ENCODE results near the gene RPL29. TPM values are rescaled to one million over a fixed set of nuclear protein-coding genes. Genes with fewer than 3 reads are reported as not detected.

The RPL29 gene
- total and polyA plus RNA-seq, 4 donors: 425 to 1,251 (median 1,217) TPM

- H3K27ac ChIP-seq (ENCODE audit: low read depth, low read length): no peak overlapping the region
- H3K4me1 ChIP-seq (ENCODE audit: control insufficient read depth, insufficient read depth, low read length): peaks cover 59% of the 10 kb centered on the region
- H3K9me3 ChIP-seq (ENCODE audit: control insufficient read depth, insufficient read depth, low read length): no peaks in the 10 kb centered on the region
- no peak overlapping the region for H3K4me3 ChIP-seq (ENCODE audit: low read depth, low read length)
- peaks cover 5% of the 10 kb centered on the region for H3K36me3 ChIP-seq (ENCODE audit: control insufficient read depth, insufficient read depth, low read length)
- no peaks in the 10 kb centered on the region for H3K27me3 ChIP-seq (ENCODE audit: control insufficient read depth, insufficient read depth, low read length)
- no peak for DNase-seq (ENCODE audit: low read depth in 4 of 6, low spot score in 6 of 6)
- WGBS (ENCODE audit: insufficient coverage): 80% methylated on average over 10 of the region's 10 CpGs
Observed at GRCh38 chr3:52029535-52029934, 33.8 kb upstream of the RPL29 start.

GRCh38 chr3:52029053-52029452, 33.4 kb upstream of the RPL29 start:
- Histone ChIP-seq H3K4me3 (ENCODE audit: low read depth, low read length) (no peak overlapping the region), H3K27me3 (ENCODE audit: control insufficient read depth, insufficient read depth, low read length) (no peaks in the 10 kb centered on the region), H3K9me3 (ENCODE audit: control insufficient read depth, insufficient read depth, low read length) (no peaks in the 10 kb centered on the region), H3K4me1 (ENCODE audit: control insufficient read depth, insufficient read depth, low read length) (peaks cover 57% of the 10 kb centered on the region), H3K27ac (ENCODE audit: low read depth, low read length) (no peak overlapping the region), H3K36me3 (ENCODE audit: control insufficient read depth, insufficient read depth, low read length) (peaks cover 5% of the 10 kb centered on the region)
- no peak for DNase-seq (ENCODE audit: low read depth in 4 of 6, low spot score in 6 of 6)
- WGBS (ENCODE audit: insufficient coverage): 81% methylated on average over 8 of the region's 9 CpGs

DNA sequence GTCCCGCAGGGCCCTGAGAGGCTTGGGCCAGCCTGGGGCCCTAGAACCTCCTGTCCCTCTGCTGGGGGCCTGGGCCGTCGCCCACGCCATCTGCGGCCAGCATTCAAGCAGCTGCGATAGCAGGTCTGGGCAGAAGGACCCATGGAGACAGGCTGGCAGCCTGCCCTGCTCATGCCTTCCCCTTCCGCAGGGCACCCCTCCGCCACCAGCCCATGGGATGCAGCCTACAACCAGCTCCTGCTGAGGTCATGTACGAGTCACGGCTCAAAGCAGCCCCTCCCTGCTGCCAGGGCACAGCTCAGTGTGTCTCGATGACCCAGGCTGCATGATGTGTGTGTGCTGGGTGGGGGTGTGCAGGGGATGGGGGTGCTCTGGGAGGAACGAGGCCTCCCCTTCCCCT, 32.9 kb upstream of the RPL29 start:
- peak in 2 of 6 donors; percentile 50 to 59 for DNase-seq (ENCODE audit: low read depth in 4 of 6, low spot score in 6 of 6)
- WGBS (ENCODE audit: insufficient coverage): 46% methylated on average over 8 of the region's 12 CpGs
- H3K4me3 ChIP-seq (ENCODE audit: low read depth, low read length): no peak overlapping the region
- no peak overlapping the region for H3K27ac ChIP-seq (ENCODE audit: low read depth, low read length)
- peaks cover 5% of the 10 kb centered on the region for H3K36me3 ChIP-seq (ENCODE audit: control insufficient read depth, insufficient read depth, low read length)
- H3K27me3 ChIP-seq (ENCODE audit: control insufficient read depth, insufficient read depth, low read length): no peaks in the 10 kb centered on the region
- peaks cover 57% of the 10 kb centered on the region for H3K4me1 ChIP-seq (ENCODE audit: control insufficient read depth, insufficient read depth, low read length)
- no peaks in the 10 kb centered on the region for H3K9me3 ChIP-seq (ENCODE audit: control insufficient read depth, insufficient read depth, low read length)

DNA sequence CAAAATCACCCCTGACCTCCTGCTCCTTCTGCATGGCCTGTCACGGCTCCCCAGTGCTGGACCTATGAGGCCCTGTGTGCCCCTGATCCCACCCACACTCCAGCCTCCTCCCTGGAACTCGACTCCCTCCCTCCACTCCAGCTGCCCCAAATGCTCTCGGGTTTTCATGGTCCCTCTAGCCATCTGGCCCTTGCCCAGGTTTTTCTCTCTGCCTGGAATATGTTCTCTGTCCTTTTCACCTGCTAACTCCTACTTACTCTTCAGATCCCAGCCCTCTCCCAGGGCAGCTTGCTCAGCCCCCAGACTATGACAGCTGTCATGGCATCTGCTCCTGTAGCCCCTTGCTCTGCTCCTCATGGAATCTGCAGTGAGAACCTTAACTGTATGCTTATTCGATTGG, 30.3 kb upstream of the RPL29 start:
- Histone ChIP-seq H3K9me3 (ENCODE audit: control insufficient read depth, insufficient read depth, low read length) (no peaks in the 10 kb centered on the region), H3K27me3 (ENCODE audit: control insufficient read depth, insufficient read depth, low read length) (no peaks in the 10 kb centered on the region), H3K36me3 (ENCODE audit: control insufficient read depth, insufficient read depth, low read length) (peaks cover 4% of the 10 kb centered on the region), H3K4me3 (ENCODE audit: low read depth, low read length) (no peak overlapping the region), H3K27ac (ENCODE audit: low read depth, low read length) (no peak overlapping the region), H3K4me1 (ENCODE audit: control insufficient read depth, insufficient read depth, low read length) (peaks cover 61% of the 10 kb centered on the region)
- no peak for DNase-seq (ENCODE audit: low read depth in 4 of 6, low spot score in 6 of 6)
- WGBS (ENCODE audit: insufficient coverage): 43% methylated on average over 4 of the region's 4 CpGs

DNA sequence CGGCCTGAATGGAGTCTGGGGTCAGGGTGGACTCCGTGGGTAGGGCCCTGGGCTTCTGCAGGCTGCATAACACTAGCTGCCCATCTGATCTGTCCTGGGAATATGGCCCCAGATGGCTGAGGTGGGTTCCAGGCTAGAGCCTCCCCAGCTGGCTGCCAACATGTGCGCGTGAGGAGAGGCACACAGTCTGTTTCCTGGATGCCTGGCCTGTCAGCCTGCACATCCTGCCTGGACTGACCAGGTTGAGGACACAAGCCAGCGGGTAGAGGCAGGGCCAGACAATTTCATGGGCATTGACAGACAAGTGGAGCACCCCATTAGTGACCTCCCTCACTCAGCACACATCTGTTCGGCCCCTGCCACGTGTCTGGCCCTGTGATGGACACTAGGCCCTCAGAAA, 29.8 kb upstream of the RPL29 start:
- Histone ChIP-seq H3K27ac (ENCODE audit: low read depth, low read length) (no peak overlapping the region), H3K36me3 (ENCODE audit: control insufficient read depth, insufficient read depth, low read length) (peaks cover 4% of the 10 kb centered on the region), H3K4me1 (ENCODE audit: control insufficient read depth, insufficient read depth, low read length) (peaks cover 57% of the 10 kb centered on the region), H3K27me3 (ENCODE audit: control insufficient read depth, insufficient read depth, low read length) (no peaks in the 10 kb centered on the region), H3K4me3 (ENCODE audit: low read depth, low read length) (no peak overlapping the region), H3K9me3 (ENCODE audit: control insufficient read depth, insufficient read depth, low read length) (no peaks in the 10 kb centered on the region)
- DNase-seq (ENCODE audit: low read depth in 4 of 6, low spot score in 6 of 6): no peak
- WGBS (ENCODE audit: insufficient coverage): 64% methylated on average over 7 of the region's 7 CpGs

DNA sequence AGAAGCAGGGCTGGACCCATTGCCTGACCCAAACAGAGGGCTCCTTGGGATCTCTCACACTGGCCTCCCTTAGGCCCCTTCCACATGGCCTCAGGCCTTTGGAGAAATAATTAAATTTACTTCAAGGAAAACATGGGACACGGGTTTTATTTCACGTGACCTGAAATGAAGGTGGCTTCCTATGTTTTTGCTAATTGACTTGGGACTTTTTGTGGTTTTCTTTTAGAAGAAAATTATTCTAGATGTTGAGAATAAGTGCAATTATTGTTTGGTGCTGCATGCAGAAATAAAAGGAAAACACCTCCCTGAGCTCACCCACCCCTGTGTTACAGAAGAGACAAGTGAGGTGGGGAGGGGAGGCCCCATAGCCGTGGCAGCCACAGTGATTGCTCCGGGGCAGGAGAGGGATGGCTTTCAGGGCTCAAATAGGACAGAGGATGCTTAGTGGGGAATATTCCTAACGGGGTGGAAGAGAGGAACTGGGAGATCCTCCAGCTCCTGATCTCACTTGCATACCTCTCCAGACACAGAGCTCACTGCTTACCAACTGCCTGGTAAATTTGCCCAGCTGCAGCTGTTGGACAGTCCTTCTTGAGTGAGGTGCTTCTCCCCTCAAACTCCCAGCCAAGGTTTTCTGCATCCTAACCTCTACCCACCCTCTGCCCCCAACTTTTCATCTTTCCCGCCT, 29.2 kb upstream of the RPL29 start:
- 100% methylated on average over 1 of the region's 6 CpGs for WGBS (ENCODE audit: insufficient coverage)
- Histone ChIP-seq H3K9me3 (ENCODE audit: control insufficient read depth, insufficient read depth, low read length) (no peaks in the 10 kb centered on the region), H3K4me3 (ENCODE audit: low read depth, low read length) (no peak overlapping the region), H3K27ac (ENCODE audit: low read depth, low read length) (no peak overlapping the region), H3K4me1 (ENCODE audit: control insufficient read depth, insufficient read depth, low read length) (peaks cover 60% of the 10 kb centered on the region), H3K27me3 (ENCODE audit: control insufficient read depth, insufficient read depth, low read length) (no peaks in the 10 kb centered on the region), H3K36me3 (ENCODE audit: control insufficient read depth, insufficient read depth, low read length) (peaks cover 4% of the 10 kb centered on the region)
- DNase-seq (ENCODE audit: low read depth in 4 of 6, low spot score in 6 of 6): no peak

DNA sequence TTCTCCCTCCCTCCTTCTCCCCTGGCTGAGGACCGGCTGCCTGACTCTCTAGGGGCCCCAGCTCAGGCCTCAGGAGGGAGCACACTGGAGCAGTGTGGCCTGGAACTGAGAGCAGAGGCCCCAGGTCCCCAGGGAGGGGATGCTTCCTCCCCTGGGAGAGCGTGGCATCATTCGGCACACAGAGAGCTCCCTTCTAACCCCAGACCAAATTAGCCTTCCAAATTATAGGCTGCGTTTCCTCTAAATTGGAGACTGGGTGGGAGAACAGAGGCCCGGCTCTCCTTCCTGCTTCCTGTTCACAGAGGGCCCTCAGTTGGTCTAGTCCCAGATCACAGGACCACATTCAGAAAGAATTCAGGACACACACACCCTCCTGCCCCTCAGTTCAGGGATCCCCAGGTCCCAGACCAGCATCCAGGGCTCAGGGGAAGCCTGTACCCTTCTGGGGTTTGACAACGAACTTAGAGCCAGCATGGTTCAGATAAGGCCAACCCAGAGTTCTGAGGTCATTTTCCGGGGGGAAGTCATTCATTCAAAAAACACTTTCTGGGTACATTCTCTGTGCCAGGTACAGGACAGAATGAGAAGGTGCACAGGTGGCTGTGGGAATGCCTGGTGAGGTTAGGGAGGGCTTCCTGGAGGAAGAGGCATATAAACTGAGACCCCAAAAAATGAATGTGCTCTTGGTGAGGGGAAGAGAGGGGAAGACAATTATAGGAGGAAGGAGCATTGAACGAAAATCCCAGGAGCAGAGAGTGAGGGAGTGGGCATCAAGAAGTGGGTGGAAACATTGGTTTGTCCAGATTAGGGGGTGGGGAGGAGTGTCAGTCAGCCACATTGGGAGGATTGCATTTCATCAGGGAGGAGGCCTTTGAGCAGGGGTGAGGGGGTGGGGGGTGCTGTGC, 28.4 kb upstream of the RPL29 start:
- H3K27me3 ChIP-seq (ENCODE audit: control insufficient read depth, insufficient read depth, low read length): no peaks in the 10 kb centered on the region
- H3K36me3 ChIP-seq (ENCODE audit: control insufficient read depth, insufficient read depth, low read length): peaks cover 4% of the 10 kb centered on the region
- H3K27ac ChIP-seq (ENCODE audit: low read depth, low read length): no peak overlapping the region
- no peaks in the 10 kb centered on the region for H3K9me3 ChIP-seq (ENCODE audit: control insufficient read depth, insufficient read depth, low read length)
- H3K4me1 ChIP-seq (ENCODE audit: control insufficient read depth, insufficient read depth, low read length): peaks cover 65% of the 10 kb centered on the region
- DNase-seq (ENCODE audit: low read depth in 4 of 6, low spot score in 6 of 6): no peak
- WGBS (ENCODE audit: insufficient coverage): 67% methylated on average over 5 of the region's 8 CpGs
- no peak overlapping the region for H3K4me3 ChIP-seq (ENCODE audit: low read depth, low read length)

DNA sequence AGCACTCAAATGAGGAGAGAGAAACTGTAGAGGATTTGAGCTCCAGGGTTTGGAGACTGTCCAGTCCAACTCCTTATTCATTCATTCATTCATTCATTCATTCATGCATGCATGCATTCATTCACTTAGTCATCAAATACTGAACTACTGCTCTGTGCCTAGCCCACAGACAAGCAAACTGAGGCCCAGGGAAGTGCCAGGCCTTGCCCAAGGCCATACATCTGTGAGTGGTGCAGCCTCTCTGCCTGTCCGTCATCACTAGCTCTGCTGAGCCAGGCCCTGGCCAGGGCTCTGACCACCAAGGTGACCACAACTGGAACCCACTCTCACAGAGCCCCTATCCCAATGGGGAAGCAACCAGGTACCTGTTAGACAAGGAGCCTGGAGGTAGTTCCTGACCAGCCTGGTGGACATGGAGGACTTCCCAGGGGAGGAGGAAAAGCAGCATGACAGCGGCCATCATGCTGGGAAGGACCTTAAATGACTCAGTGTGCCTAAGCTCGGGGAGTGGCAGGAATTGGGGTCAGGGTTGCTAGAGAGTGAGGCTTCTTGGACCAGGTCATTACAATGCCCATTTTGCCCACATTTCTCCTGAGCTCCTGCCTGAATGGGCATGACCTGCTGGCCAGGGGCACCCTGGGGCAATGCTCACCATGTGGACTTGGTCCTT, 27.5 kb upstream of the RPL29 start:
- peaks cover 60% of the 10 kb centered on the region for H3K4me1 ChIP-seq (ENCODE audit: control insufficient read depth, insufficient read depth, low read length)

DNA sequence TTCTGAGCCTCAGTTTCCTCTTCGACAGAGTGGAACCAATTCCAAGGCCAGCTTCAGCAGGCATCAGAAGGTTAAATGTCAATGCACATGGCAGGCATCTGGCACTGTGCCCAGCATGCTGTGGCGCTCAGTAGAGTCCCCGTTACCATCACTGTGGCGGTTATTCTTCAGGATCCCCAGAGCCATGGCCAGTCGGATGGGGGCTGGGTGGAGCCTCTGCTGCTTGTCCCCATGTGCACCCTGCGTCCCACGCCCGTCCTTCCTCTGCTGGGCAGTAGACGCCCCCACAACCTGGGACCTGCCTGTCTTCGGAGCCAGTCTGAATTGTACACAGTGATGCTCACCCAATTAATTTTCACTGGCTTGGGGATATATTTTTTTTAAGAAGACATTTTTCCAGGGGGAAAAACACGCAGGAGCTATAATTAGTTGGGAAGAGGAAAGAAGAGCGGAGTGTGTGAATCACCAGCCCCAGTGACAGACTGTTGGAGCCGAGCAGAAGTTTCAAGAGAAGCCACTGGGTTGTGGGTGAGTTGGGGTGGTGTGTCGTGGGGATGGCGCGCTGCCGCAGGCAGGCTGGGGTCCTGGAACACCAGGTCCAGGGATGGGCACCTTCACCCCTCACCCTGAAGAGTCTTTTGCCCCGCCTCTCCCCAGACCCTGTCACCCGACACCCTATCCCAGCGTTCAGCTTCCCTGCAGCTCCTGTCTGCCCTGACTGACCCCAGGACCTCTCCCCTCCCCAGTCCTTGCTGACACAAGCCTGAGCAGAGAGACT, 26.8 kb upstream of the RPL29 start:
- Histone ChIP-seq H3K27ac (ENCODE audit: low read depth, low read length) (no peak overlapping the region), H3K36me3 (ENCODE audit: control insufficient read depth, insufficient read depth, low read length) (peaks cover 2% of the 10 kb centered on the region), H3K9me3 (ENCODE audit: control insufficient read depth, insufficient read depth, low read length) (no peaks in the 10 kb centered on the region), H3K27me3 (ENCODE audit: control insufficient read depth, insufficient read depth, low read length) (no peaks in the 10 kb centered on the region), H3K4me3 (ENCODE audit: low read depth, low read length) (no peak overlapping the region), H3K4me1 (ENCODE audit: control insufficient read depth, insufficient read depth, low read length) (peaks cover 60% of the 10 kb centered on the region)
- DNase-seq (ENCODE audit: low read depth in 4 of 6, low spot score in 6 of 6): no peak
- 52% methylated on average over 8 of the region's 20 CpGs for WGBS (ENCODE audit: insufficient coverage)

More for the DNA sequence above, 27.5 kb upstream of the RPL29 start:
- Histone ChIP-seq H3K4me3 (ENCODE audit: low read depth, low read length) (no peak overlapping the region), H3K27me3 (ENCODE audit: control insufficient read depth, insufficient read depth, low read length) (no peaks in the 10 kb centered on the region), H3K36me3 (ENCODE audit: control insufficient read depth, insufficient read depth, low read length) (peaks cover 2% of the 10 kb centered on the region), H3K27ac (ENCODE audit: low read depth, low read length) (no peak overlapping the region), H3K9me3 (ENCODE audit: control insufficient read depth, insufficient read depth, low read length) (no peaks in the 10 kb centered on the region)
- no peak for DNase-seq (ENCODE audit: low read depth in 4 of 6, low spot score in 6 of 6)
- WGBS (ENCODE audit: insufficient coverage): 82% methylated on average over 3 of the region's 3 CpGs
